Left lung (tissue), 10 donors: Measurements from ENCODE around the gene ADA. TPM values are rescaled to one million over a fixed set of nuclear protein-coding genes. Genes with fewer than 3 reads are reported as not detected.

ENCODE experiments used
- ATAC-seq: fragments of 200-7000 bp; cut with Tn5 transposase; one replicate; pipeline ENCODE4 v1.9.1; 2020; ENCODE audit warnings: moderate library complexity
- DNase-seq, 4 donors: peaks; one replicate each; pipeline ENCODE4 v3.0.0-alpha.2; 2013 to 2020
- H3K27ac ChIP-seq, 2 donors: fragments of 200-600 bp; sonication (generic) in 1 of 2; one replicate each; pipeline versions ENCODE4 v1.5.0 to v1.8.0; 2020 to 2021
- H3K27me3 ChIP-seq, 2 donors: fragments of 200-600 bp; sonication (generic) in 1 of 2; one replicate each; pipeline versions ENCODE4 v1.5.0 to v1.8.0; 2020 to 2021
- H3K36me3 ChIP-seq, 2 donors: fragments of 200-600 bp; sonication (generic) in 1 of 2; one replicate each; pipeline versions ENCODE4 v1.5.0 to v1.8.0; 2020 to 2021
- H3K4me1 ChIP-seq, 2 donors: fragments of 200-600 bp; one replicate each; pipeline ENCODE4 v1.8.0; 2021
- H3K4me3 ChIP-seq, 2 donors: fragments of 200-600 bp; sonication (generic) in 1 of 2; one replicate each; pipeline versions ENCODE4 v1.5.0 to v1.8.0; 2020 to 2021; ENCODE audit warnings: mild to moderate bottlenecking in 1 of 2
- H3K9me3 ChIP-seq, 2 donors: fragments of 200-600 bp; sonication (generic) in 1 of 2; one replicate each; pipeline versions ENCODE4 v1.5.0 to v1.8.0; 2020 to 2021
- intact Hi-C, 2 donors: fragments of 100-400 bp; cut with DNase I; formaldehyde crosslinking; loops; one replicate each; pipeline versions ENCODE4 v1.11.2 to v1.14.2; 2022
- polyA plus RNA-seq, 6 donors: library from polyadenylated mRNA; unstranded; fragments of 120-200 nt; gene quantifications; one replicate each; pipeline ENCODE4 v1.2.1, GENCODE V29; 2013; ENCODE audit not compliant: insufficient read length in 6 of 6
- total RNA-seq, 2 donors: library from RNA; stranded (reverse); fragmentation: NEBNext Ultra II Directional; extraction: Animal tissue kit (Norgen Biotek cat#: 25700); gene quantifications; one replicate each; pipeline ENCODE4 v1.2.1, GENCODE V29; 2021
- TF ChIP-seq, protein P1 (sequence below), 2 donors: fragments of 200-600 bp; sonication (generic) in 1 of 2; IDR thresholded peaks; one replicate each; pipeline versions ENCODE4 v1.5.0 to v1.8.0; 2021; ENCODE audit warnings: antibody characterized with exemption in 2 of 2
- donor health status: DM: no; HTN: yes; CAD: no.
- donor health status: DM: no; HTN: no; CAD: no.

The ADA gene
- total and polyA plus RNA-seq, 8 donors, result 5.4 to 15.5 (median 6.9) TPM

DNA sequence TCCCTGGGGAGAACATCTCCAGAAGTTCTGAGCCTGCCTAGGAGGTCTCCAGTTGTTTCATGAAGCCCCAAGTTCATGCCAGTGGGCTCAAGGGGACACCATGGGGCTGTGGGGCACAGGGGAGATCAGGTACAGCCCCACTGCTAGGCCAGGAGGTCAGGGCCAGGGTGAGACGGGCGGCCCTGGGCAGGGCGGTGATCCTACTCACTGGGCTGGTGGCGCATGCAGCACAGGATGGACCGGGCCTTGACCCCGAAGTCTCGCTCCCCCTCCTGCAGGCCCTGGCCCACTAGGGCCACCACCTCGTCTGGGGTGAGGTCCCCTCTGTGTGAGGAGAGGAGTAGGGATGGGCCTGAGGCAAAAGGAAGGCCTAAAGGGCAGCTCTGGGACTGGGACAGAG lies 26.1 kb downstream of the ADA start:
- H3K4me1 ChIP-seq, result no peaks in the 10 kb centered on the region
- H3K27ac ChIP-seq, result no peak overlapping the region
- TF ChIP-seq, protein P1, sequence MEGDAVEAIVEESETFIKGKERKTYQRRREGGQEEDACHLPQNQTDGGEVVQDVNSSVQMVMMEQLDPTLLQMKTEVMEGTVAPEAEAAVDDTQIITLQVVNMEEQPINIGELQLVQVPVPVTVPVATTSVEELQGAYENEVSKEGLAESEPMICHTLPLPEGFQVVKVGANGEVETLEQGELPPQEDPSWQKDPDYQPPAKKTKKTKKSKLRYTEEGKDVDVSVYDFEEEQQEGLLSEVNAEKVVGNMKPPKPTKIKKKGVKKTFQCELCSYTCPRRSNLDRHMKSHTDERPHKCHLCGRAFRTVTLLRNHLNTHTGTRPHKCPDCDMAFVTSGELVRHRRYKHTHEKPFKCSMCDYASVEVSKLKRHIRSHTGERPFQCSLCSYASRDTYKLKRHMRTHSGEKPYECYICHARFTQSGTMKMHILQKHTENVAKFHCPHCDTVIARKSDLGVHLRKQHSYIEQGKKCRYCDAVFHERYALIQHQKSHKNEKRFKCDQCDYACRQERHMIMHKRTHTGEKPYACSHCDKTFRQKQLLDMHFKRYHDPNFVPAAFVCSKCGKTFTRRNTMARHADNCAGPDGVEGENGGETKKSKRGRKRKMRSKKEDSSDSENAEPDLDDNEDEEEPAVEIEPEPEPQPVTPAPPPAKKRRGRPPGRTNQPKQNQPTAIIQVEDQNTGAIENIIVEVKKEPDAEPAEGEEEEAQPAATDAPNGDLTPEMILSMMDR (IDR thresholded peaks at IDR 0.05), result no peak
- DNase-seq, result no peak
- H3K27me3 ChIP-seq, result no peaks in the 10 kb centered on the region
- ATAC-seq, result no peak
- H3K4me3 ChIP-seq, result no peak overlapping the region
- peaks cover 0 to 42% of the 10 kb centered on the region in 2 donors for H3K36me3 ChIP-seq
- intact Hi-C loops, result no loop called here
- peaks cover 0 to 6% of the 10 kb centered on the region in 2 donors for H3K9me3 ChIP-seq

- Histone ChIP-seq H3K4me3 (no peak overlapping the region), H3K36me3 (peaks cover 0 to 48% of the 10 kb centered on the region in 2 donors), H3K27me3 (no peaks in the 10 kb centered on the region), H3K4me1 (no peaks in the 10 kb centered on the region), H3K9me3 (peaks cover 0 to 6% of the 10 kb centered on the region in 2 donors), H3K27ac (no peak overlapping the region)
- TF ChIP-seq, protein P1 (IDR thresholded peaks at IDR 0.05), result no peak
- DNase-seq (no peak), ATAC-seq (no peak)
- intact Hi-C loops, result no loop called here
Measured at GRCh38 chr20:44624743-44625271, 26.7 kb downstream of the ADA start.

- Histone ChIP-seq H3K27ac (no peak overlapping the region), H3K9me3 (peaks cover 0 to 6% of the 10 kb centered on the region in 2 donors), H3K27me3 (no peaks in the 10 kb centered on the region), H3K4me3 (no peak overlapping the region), H3K36me3 (peaks cover 0 to 55% of the 10 kb centered on the region in 2 donors), H3K4me1 (no peaks in the 10 kb centered on the region)
- ATAC-seq (no peak), DNase-seq (peak in 1 of 4 donors; percentile 21)
- intact Hi-C loops, result no loop called here
- TF ChIP-seq, protein P1 (IDR thresholded peaks at IDR 0.05), result no peak
Measured at GRCh38 chr20:44624152-44624551, 27.3 kb downstream of the ADA start.

GRCh38 chr20:44622501-44623270 lies 28.8 kb downstream of the ADA start:
- intact Hi-C loops, result no loop called here
- H3K36me3 ChIP-seq, result peaks cover 0 to 61% of the 10 kb centered on the region in 2 donors
- TF ChIP-seq, protein P1 (IDR thresholded peaks at IDR 0.05), result no peak

GRCh38 chr20:44621939-44622338 lies 29.6 kb downstream of the ADA start:
- intact Hi-C loops, result no loop called here
- DNase-seq, result no peak
- Histone ChIP-seq H3K9me3 (peaks cover 0 to 6% of the 10 kb centered on the region in 2 donors), H3K27me3 (no peaks in the 10 kb centered on the region), H3K27ac (no peak overlapping the region), H3K4me1 (peaks cover 0 to 3% of the 10 kb centered on the region in 2 donors), H3K36me3 (peaks cover 0 to 64% of the 10 kb centered on the region in 2 donors), H3K4me3 (no peak overlapping the region)
- no peak for ATAC-seq
- TF ChIP-seq, protein P1 (IDR thresholded peaks at IDR 0.05), result no peak

More at GRCh38 chr20:44622501-44623270, 28.8 kb downstream of the ADA start:
- Histone ChIP-seq H3K4me3 (no peak overlapping the region), H3K4me1 (no peaks in the 10 kb centered on the region), H3K27ac (no peak overlapping the region), H3K9me3 (peaks cover 0 to 6% of the 10 kb centered on the region in 2 donors), H3K27me3 (no peaks in the 10 kb centered on the region)
- no peak for ATAC-seq
- no peak for DNase-seq
